KOPT-K1 (cell line): ENCODE data around the gene ATG4B.
A peak's percentile ranks its signal among the peaks of the same experiment; 100 is the strongest.
"Not testable (repeated sequence)": the region's sequence is repeated elsewhere in the genome, so short reads cannot be mapped to it uniquely, and the experiment has no call there.

Experiments
- H3K27ac ChIP-seq: fragments of 200-600 bp; sonication (generic); 2 replicates; pipeline ENCODE4 v1.5.1; 2016; ENCODE audit warnings: antibody characterized with exemption, mild to moderate bottlenecking, low read depth, low read length; ENCODE audit not compliant: poor library complexity, severe bottlenecking
- H3K36me3 ChIP-seq: fragments of 200-600 bp; sonication (generic); 2 replicates; pipeline ENCODE4 v1.5.1; 2017; ENCODE audit warnings: antibody characterized with exemption, mild to moderate bottlenecking, low read length, moderate library complexity; ENCODE audit not compliant: insufficient read depth
- H3K9me3 ChIP-seq: fragments of 200-600 bp; sonication (generic); 2 replicates; pipeline ENCODE4 v1.5.1; 2017; ENCODE audit warnings: antibody characterized with exemption, low read length, mild to moderate bottlenecking; ENCODE audit not compliant: insufficient read depth, poor library complexity, severe bottlenecking

Gene ATG4B

GRCh38 chr2:241660593-241661213 lies 23.2 kb downstream of the ATG4B start:
- Histone ChIP-seq H3K9me3 (no peaks in the 10 kb centered on the region), H3K36me3 (peaks cover 65% of the 10 kb centered on the region), H3K27ac (no peak overlapping the region)

- H3K27ac ChIP-seq, H3K9me3 ChIP-seq: not testable (repeated sequence)
- H3K36me3 ChIP-seq: peaks cover 67% of the 10 kb centered on the region
Measured at GRCh38 chr2:241662731-241663130, 25.2 kb downstream of the ATG4B start.

DNA sequence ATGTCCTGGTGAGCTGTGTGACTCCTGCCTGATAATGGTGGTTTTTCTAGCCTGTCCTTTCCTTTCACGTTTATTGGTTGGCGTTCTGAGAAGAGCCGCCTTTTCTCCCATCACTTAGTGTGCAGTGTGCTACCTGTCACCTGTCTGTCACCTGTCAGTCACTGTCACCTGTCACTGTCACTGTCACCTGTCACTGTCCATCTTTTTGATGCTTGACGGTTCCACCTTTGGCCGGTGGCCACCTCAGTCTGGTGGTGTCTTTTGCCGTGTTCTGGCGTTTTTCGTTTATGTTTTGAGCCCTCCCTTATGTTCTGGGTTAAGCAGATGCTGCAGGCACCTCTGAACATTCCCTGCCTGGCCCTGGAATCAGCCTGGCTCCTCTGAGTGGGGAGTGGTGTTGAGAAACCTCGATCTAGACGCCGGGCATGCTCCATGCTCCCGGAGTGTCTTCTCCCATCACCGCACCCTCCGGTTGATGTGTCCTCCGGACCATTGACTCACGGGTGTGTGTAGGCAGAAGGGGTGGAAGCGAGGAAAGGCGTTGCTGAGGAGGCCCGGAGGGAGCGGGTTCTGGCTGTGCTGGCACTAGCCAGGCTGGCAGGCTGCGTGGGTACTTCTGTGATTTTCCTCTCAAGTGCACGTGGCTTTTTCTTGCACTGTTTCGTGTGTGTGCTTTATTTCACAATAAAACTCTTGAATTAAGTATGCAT lies 28.4 kb downstream of the ATG4B start:
- Histone ChIP-seq H3K27ac (no peak overlapping the region), H3K9me3 (no peaks in the 10 kb centered on the region), H3K36me3 (peaks cover 67% of the 10 kb centered on the region)

- Histone ChIP-seq H3K9me3 (no peaks in the 10 kb centered on the region), H3K27ac (no peak overlapping the region), H3K36me3 (peaks cover 67% of the 10 kb centered on the region)
Measured at GRCh38 chr2:241666627-241667400, 29.3 kb downstream of the ATG4B start.

DNA sequence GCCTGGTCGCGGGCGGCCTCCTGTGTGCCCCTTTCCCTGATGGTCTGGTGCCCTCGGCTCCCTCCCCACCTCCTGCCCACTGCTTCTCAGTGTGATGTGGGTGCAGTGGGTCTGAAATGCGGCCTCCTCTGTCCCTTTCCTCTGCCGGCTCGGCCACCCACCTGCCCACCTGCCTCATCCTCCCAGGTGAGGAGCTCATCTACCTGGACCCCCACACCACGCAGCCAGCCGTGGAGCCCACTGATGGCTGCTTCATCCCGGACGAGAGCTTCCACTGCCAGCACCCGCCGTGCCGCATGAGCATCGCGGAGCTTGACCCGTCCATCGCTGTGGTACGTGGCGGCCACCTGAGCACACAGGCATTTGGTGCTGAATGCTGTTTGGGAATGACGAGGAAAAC lies 30.9 kb downstream of the ATG4B start:
- no peak overlapping the region for H3K27ac ChIP-seq
- H3K9me3 ChIP-seq: no peaks in the 10 kb centered on the region
- H3K36me3 ChIP-seq: peaks cover 74% of the 10 kb centered on the region

DNA sequence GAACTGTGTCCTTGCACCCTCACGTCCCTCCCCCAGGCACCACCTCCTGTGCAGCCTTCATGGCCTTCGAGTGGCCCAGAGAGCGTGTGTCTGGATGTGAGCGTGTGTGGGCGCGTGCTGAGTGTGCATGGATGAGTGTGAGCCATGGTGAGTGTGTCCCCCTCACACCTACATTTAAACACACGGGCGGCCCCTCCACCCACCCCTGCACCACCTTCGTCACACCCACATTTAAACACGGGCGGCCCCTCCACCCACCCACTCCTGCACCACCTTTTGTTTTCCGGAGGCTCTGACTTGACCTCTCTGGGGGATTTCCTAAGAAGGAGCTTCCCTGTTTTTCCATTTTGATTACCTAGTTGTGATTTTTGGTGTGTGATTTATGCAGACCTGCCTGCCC lies 31.3 kb downstream of the ATG4B start:
- Histone ChIP-seq H3K36me3 (peaks cover 75% of the 10 kb centered on the region), H3K27ac (no peak overlapping the region), H3K9me3 (no peaks in the 10 kb centered on the region)

GRCh38 chr2:241670333-241671110 lies 33.0 kb downstream of the ATG4B start:
- Histone ChIP-seq H3K27ac (no peak overlapping the region), H3K36me3 (peaks cover 90% of the 10 kb centered on the region), H3K9me3 (no peaks in the 10 kb centered on the region)

DNA sequence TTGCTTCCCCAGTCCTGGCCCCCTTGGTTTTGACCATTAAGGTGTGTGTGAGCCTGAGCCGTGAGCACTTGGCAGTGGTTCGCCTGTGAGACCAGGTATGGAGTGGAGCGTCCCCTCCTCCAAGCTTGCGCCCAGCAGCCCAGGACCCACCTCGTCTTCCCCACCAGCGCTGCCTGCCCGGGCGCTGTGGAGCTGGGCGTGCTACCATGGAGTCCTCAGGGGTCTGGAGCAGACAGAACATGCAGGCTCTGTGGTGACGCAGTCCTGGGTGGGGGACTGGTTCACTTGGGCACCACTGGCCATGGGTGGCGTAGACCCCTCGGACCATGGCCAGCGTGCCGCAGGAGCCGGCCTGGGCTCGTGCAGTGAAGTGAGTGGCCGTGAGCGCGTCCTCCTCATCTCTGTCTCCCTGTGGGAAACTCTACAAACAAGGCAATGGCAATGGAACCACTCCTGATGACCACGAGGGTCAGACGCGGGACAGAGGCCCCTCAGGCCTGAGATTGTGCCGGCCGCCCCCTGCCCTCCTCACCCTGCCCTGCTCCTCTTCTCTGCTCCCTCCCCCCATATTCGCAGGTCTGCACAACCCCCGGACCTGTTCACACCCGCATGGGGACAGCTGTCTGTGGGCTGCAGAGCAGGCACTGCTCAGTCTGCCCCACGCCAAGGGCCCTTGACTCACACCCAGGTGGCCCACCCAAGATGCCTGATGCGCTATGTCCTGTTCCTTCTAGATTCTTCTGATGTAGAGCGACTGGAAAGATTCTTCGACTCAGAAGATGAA lies 34.2 kb downstream of the ATG4B start:
- Histone ChIP-seq H3K36me3 (peaks cover 94% of the 10 kb centered on the region), H3K27ac (no peak overlapping the region), H3K9me3 (no peaks in the 10 kb centered on the region)

GRCh38 chr2:241672243-241673188 lies 35.0 kb downstream of the ATG4B start:
- Histone ChIP-seq H3K27ac (no peak overlapping the region), H3K36me3 (peaks cover 94% of the 10 kb centered on the region), H3K9me3 (no peaks in the 10 kb centered on the region)

- H3K27ac ChIP-seq: peak overlapping the region; percentile 53
- no peaks in the 10 kb centered on the region for H3K9me3 ChIP-seq
- peaks cover 94% of the 10 kb centered on the region for H3K36me3 ChIP-seq
Measured at GRCh38 chr2:241673189-241673663, 35.7 kb downstream of the ATG4B start.

DNA sequence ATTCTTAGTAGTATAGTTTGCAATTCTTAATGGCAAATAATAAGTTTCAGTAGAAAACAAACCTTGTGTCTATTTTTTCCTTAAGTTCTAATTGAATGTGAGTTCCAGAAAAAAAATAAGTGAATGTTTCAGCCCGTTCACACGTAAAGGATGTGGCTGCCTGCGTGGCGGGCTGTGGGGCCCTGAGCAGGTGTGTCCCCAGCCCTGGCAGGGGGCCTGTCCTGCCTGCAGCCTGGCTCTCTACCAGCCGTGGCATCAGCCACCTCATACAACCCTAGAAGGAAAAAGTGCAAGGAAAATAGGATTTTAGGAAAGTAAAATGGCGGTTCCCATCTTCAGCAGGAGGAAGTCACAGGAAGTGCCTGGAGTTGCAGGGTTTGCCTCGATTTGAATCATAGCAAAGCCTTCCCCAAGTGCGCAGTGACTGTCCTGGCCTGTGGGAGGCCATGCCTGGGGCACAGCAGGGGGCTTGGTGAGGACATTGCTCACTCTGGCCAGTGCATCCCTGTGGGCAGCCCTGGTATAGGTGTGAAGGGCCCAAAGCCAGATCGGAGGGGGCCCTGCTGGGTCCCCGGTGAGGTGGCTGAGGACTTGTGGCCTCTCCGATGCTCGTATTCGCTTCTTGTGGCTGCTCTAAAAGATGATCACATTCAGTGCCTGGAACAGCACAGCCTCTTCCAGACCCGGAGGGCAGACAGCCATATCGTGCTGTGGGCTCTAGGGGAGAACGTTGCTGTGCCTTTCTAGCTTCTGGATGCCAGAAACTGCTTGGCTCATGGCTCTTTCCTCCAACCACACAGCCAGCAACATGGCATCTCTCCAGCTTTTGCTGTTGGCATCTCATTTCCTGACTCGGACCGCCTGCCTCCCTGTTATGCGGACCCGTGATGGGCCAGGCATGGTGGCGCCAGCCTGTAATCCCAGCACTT lies 36.6 kb downstream of the ATG4B start:
- Histone ChIP-seq H3K36me3 (peaks cover 94% of the 10 kb centered on the region), H3K27ac (peak overlapping the region; percentile 53), H3K9me3 (no peaks in the 10 kb centered on the region)

GRCh38 chr2:241675885-241676284 lies 38.4 kb downstream of the ATG4B start:
- H3K9me3 ChIP-seq: no peaks in the 10 kb centered on the region
- H3K27ac ChIP-seq: no peak overlapping the region
- H3K36me3 ChIP-seq: peaks cover 94% of the 10 kb centered on the region
